SH-SY5Y (cell line): ENCODE data around the gene PRAC1.

Source experiments
- GATA2 ChIP-seq: IDR thresholded peaks from 2 replicates; pipeline ENCODE4 v1.6.1; 2011; ENCODE audit warnings: mild to moderate bottlenecking, low read depth, low read length
- GATA3 ChIP-seq: IDR thresholded peaks from 2 replicates; pipeline ENCODE4 v1.6.1; 2011; ENCODE audit warnings: low read depth, mild to moderate bottlenecking, low read length, moderate library complexity

DNA sequence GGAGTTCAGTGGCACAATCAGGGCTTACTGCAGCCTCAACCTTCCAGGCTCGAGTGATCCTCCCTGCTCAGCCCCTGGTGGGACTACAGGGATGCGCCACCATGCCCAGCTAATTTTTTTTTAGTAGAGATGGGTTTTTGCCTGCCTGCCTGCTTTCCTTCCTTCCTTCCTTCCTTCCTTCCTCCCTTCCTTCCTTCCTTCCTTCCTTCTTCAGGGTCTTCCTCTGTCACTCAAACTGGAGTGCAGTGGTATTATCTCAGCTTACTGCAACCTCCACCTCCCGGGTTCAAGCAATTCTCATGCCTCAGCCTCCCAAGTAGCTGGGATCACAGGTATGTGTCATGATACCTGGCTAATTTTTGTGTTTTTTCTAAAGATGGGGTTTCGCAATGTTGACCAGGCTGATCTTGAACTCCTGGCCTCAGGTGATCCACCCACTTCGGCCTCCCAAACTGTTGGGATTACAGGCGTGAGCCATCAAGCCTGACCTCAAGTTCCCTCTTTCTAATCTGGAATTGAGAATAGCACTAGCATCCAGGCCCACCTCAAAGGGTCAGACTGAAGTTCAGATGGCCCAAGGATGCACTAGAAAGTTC lies 45.3 kb downstream of the PRAC1 start:
- TF ChIP-seq GATA2 (no peak), GATA3 (no peak)
